ENCODE results near the gene EIF4G3. TPM values are rescaled to one million over a fixed set of nuclear protein-coding genes. Genes with fewer than 3 reads are reported as not detected.
A peak's percentile ranks its signal among the peaks of the same experiment; 100 is the strongest.

EIF4G3 gene
- total and polyA plus RNA-seq, 4 donors: 16.5 to 59.8 (median 33.4) TPM

DNA sequence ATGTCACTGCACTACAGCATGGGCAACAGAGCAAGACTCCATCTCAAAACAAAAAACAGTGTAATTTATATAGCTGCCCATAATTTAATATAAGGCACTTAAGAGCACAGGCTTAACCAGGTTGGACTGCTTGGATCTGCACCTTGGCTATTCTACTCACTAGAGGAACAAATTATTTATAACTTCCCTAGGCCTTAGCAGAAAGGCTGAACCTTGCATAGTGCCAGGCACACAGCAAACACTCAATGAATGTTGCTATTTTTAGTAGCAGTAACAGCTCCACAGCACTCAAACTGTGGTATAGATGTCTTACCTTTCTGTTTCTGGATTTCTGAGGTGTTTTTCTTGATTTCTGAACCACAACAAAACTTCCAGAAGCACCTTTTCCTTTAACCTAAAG lies 409.4 kb downstream of the EIF4G3 start:
- no peaks in the 10 kb centered on the region for H3K9me3 ChIP-seq (ENCODE audit: control insufficient read depth in 4 of 4, insufficient read depth in 3 of 4, low read length in 3 of 4)
- peak overlapping the region in 1 of 2 donors; percentile 10 for H3K27ac ChIP-seq (ENCODE audit: low read depth in 1 of 2, low read length in 1 of 2)
- no peaks in the 10 kb centered on the region for H3K27me3 ChIP-seq (ENCODE audit: control insufficient read depth in 3 of 3, insufficient read depth in 3 of 3, low read length in 2 of 3)
- H3K36me3 ChIP-seq (ENCODE audit: control insufficient read depth in 4 of 4, insufficient read depth in 4 of 4, low read length in 4 of 4): peaks cover 36 to 71% (median 50%) of the 10 kb centered on the region in 4 donors
- H3K9ac ChIP-seq (ENCODE audit: insufficient read depth in 1 of 2, low read length in 2 of 2): no peak overlapping the region
- TF ChIP-seq, protein P1, sequence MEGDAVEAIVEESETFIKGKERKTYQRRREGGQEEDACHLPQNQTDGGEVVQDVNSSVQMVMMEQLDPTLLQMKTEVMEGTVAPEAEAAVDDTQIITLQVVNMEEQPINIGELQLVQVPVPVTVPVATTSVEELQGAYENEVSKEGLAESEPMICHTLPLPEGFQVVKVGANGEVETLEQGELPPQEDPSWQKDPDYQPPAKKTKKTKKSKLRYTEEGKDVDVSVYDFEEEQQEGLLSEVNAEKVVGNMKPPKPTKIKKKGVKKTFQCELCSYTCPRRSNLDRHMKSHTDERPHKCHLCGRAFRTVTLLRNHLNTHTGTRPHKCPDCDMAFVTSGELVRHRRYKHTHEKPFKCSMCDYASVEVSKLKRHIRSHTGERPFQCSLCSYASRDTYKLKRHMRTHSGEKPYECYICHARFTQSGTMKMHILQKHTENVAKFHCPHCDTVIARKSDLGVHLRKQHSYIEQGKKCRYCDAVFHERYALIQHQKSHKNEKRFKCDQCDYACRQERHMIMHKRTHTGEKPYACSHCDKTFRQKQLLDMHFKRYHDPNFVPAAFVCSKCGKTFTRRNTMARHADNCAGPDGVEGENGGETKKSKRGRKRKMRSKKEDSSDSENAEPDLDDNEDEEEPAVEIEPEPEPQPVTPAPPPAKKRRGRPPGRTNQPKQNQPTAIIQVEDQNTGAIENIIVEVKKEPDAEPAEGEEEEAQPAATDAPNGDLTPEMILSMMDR (IDR thresholded peaks at IDR 0.05; ENCODE audit: control extremely low read depth, extremely low read depth): no peak
- no peaks in the 10 kb centered on the region for H3K4me1 ChIP-seq (ENCODE audit: control insufficient read depth in 5 of 5, insufficient read depth in 5 of 5, low read length in 5 of 5)
- DNase-seq: no peak
- no peak overlapping the region for H3K4me3 ChIP-seq
- ATAC-seq (ENCODE audit: insufficient read depth, low FRiP score): no peak

DNA sequence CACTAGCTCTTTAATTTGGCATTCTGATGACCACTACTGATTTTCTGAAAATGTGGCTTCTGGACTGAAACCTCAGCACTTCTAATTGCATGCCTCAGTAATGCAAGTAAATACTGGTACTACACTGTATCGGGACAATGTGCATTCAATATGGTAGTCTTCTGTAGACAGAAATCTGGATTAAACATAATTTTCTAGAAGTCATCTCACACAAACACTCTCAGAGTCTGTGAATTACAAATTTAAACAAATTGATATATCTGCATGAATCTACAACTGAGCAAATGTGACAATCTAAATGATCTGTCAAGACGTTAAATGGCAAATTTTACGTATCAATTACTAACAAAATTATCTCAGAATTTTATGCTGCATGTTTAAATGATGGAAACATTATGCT lies 413.3 kb downstream of the EIF4G3 start:
- 97% methylated on average over 3 of the region's 3 CpGs for WGBS, 2 donors

DNA sequence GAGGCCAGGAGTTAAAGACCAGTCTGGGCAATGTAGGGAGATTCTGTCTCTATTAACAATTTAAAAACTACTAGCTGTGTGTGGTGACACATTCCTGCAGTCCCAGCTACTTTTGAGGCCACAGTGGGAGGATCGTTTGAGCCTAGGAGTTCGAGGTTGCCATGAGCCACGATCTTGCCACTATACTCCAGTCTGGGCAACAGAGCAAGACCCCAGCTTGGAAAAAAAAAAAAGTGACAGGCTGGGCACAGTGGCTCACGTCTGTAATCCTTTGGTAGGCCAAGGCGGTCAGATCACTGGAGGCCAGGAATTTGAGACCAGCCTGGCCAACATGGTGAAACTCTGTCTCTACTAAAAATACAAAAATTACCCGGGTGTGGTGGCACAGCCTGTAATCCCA lies 416.4 kb downstream of the EIF4G3 start:
- ATAC-seq (ENCODE audit: insufficient read depth, low FRiP score): no peak
- TF ChIP-seq, protein P1 (IDR thresholded peaks at IDR 0.05; ENCODE audit: control extremely low read depth, extremely low read depth): no peak
- DNase-seq: no peak
- Histone ChIP-seq H3K27ac (ENCODE audit: low read depth in 1 of 2, low read length in 1 of 2) (no peak overlapping the region), H3K9me3 (ENCODE audit: control insufficient read depth in 4 of 4, insufficient read depth in 3 of 4, low read length in 3 of 4) (no peaks in the 10 kb centered on the region), H3K4me3 (no peak overlapping the region), H3K4me1 (ENCODE audit: control insufficient read depth in 5 of 5, insufficient read depth in 5 of 5, low read length in 5 of 5) (no peaks in the 10 kb centered on the region), H3K36me3 (ENCODE audit: control insufficient read depth in 4 of 4, insufficient read depth in 4 of 4, low read length in 4 of 4) (peaks cover 34 to 58% (median 51%) of the 10 kb centered on the region in 4 donors), H3K9ac (ENCODE audit: insufficient read depth in 1 of 2, low read length in 2 of 2) (no peak overlapping the region), H3K27me3 (ENCODE audit: control insufficient read depth in 3 of 3, insufficient read depth in 3 of 3, low read length in 2 of 3) (no peaks in the 10 kb centered on the region)
- WGBS, 2 donors: 96 to 97% methylated on average over 6 of the region's 6 CpGs

More for the DNA sequence above, 413.3 kb downstream of the EIF4G3 start:
- TF ChIP-seq, protein P1 (IDR thresholded peaks at IDR 0.05; ENCODE audit: control extremely low read depth, extremely low read depth): no peak
- ATAC-seq (ENCODE audit: insufficient read depth, low FRiP score): no peak
- no peak for DNase-seq
- Histone ChIP-seq H3K9me3 (ENCODE audit: control insufficient read depth in 4 of 4, insufficient read depth in 3 of 4, low read length in 3 of 4) (no peaks in the 10 kb centered on the region), H3K9ac (ENCODE audit: insufficient read depth in 1 of 2, low read length in 2 of 2) (no peak overlapping the region), H3K27ac (ENCODE audit: low read depth in 1 of 2, low read length in 1 of 2) (no peak overlapping the region), H3K4me1 (ENCODE audit: control insufficient read depth in 5 of 5, insufficient read depth in 5 of 5, low read length in 5 of 5) (no peaks in the 10 kb centered on the region), H3K27me3 (ENCODE audit: control insufficient read depth in 3 of 3, insufficient read depth in 3 of 3, low read length in 2 of 3) (no peaks in the 10 kb centered on the region), H3K4me3 (no peak overlapping the region), H3K36me3 (ENCODE audit: control insufficient read depth in 4 of 4, insufficient read depth in 4 of 4, low read length in 4 of 4) (peaks cover 39 to 55% (median 47%) of the 10 kb centered on the region in 4 donors)

Small RNA genes lying within 50 kb of the gene (small RNA-seq; reads per million reads assigned to genes)
- not detected for gene AL627311.1 (ENCODE audit: low replicate concordance)
- 0.10 reads per million for gene MIR1256 (ENCODE audit: low replicate concordance)
- not detected for gene RNU7-200P (ENCODE audit: low replicate concordance)

Other genes starting within 250 kb of the EIF4G3 start
- 100 to 1,000 TPM; 105 to 129 TPM for gene ECE1, start 113.6 kb upstream of the EIF4G3 start, total RNA-seq
- gene ECE1, start 113.6 kb upstream of the EIF4G3 start, polyA plus RNA-seq: 100 to 1,000 TPM in 1 of 2 donors, 10 to 100 TPM in 1; 55.7 to 104 TPM